A549 (cell line): ENCODE data around the gene NTS. TPM values are rescaled to one million over a fixed set of nuclear protein-coding genes. Genes with fewer than 3 reads are reported as not detected.

Source experiments
- ATAC-seq, 2 experiments: fragments of 200-7000 bp in 1 of 2; fragments of >200 bp in 1 of 2; cut with Nextera tagmentation in 1 of 2; cut with Tn5 transposase in 1 of 2; 3 replicates each; pipeline versions ENCODE4 v1.8.0 to v1.9.1; 2018 to 2020; ENCODE audit warnings: mild to moderate bottlenecking in 1 of 2, moderate library complexity in 1 of 2
- CTCF ChIA-PET: fragments of 300-600 bp; sonication (Branson Sonifier 250); formaldehyde crosslinking; extraction: SDS; loops from one replicate; lab custom pipeline; 2021; ENCODE audit warnings: antibody characterized with exemption, inconsistent platforms; lab: Yijun Ruan, JAX
- POLR2A ChIA-PET: fragments of 350-600 bp; formaldehyde crosslinking; extraction: SDS; loops from one replicate; lab custom pipeline; 2021; ENCODE audit warnings: antibody characterized with exemption, inconsistent platforms; lab: Yijun Ruan, JAX
- DNase-seq, 2 experiments: peaks; one replicate each; pipeline versions ENCODE4 v3.0.0 to v3.0.0-alpha.2; 2011 to 2016; ENCODE audit warnings: low read depth in 1 of 2, low spot score in 1 of 2
- FAIRE-seq: peaks from 2 replicates; lab custom pipeline; 2011; peaks lifted over from hg19 to GRCh38; lab: Jason Lieb, UNC
- H3K27ac ChIP-seq, 2 experiments: fragments of >200 bp; sonication (Bioruptor Twin); formaldehyde crosslinking; 3 replicates each; pipeline ENCODE4 v1.5.1; 2016 to 2017
- H3K4me1 ChIP-seq: fragments of >200 bp; sonication (Bioruptor Twin); formaldehyde crosslinking; 3 replicates; pipeline ENCODE4 v1.6.1; 2016
- H3K4me2 ChIP-seq: fragments of >200 bp; sonication (Bioruptor Twin); formaldehyde crosslinking; 3 replicates; pipeline ENCODE4 v1.6.1; 2016
- H3K4me3 ChIP-seq: fragments of >200 bp; sonication (Bioruptor Twin); formaldehyde crosslinking; 3 replicates; pipeline ENCODE4 v1.5.1; 2016
- H3K9me3 ChIP-seq: fragments of >200 bp; sonication (Bioruptor Twin); formaldehyde crosslinking; 3 replicates; pipeline ENCODE4 v1.6.1; 2016
- ATOH8 ChIP-seq: fragments of 250-450 bp; sonication (Bioruptor Pico); IDR thresholded peaks from 2 replicates; pipeline ENCODE4 v1.5.0; 2020; ENCODE audit warnings: low read depth, mild to moderate bottlenecking, moderate library complexity
- BCL3 ChIP-seq: fragments of >200 bp; sonication (Bioruptor Twin); formaldehyde crosslinking; IDR thresholded peaks from 3 replicates; pipeline ENCODE4 v1.6.1; 2016
- CBX2 ChIP-seq: fragments of 200-600 bp; sonication (generic); IDR thresholded peaks from 2 replicates; pipeline ENCODE4 v1.6.1; 2016; ENCODE audit warnings: low read depth, mild to moderate bottlenecking, borderline replicate concordance
- CEBPB ChIP-seq, 2 experiments: fragments of >200 bp in 1 of 2; sonication (Bioruptor Twin) in 1 of 2; formaldehyde crosslinking in 1 of 2; IDR thresholded peaks; 2 replicates each; pipeline ENCODE4 v1.6.1; 2012 to 2016
- CTCF ChIP-seq: fragments of >200 bp; sonication (Bioruptor Twin); formaldehyde crosslinking; IDR thresholded peaks from 3 replicates; pipeline ENCODE4 v1.5.1; 2016
- EHF ChIP-seq: fragments of 250-450 bp; sonication (Bioruptor Pico); IDR thresholded peaks from 2 replicates; pipeline ENCODE4 v1.5.0; 2020; ENCODE audit warnings: mild to moderate bottlenecking
- ELK1 ChIP-seq: fragments of 150-350 bp; IDR thresholded peaks from 2 replicates; pipeline ENCODE4 v1.6.1; 2014; ENCODE audit warnings: low read depth, mild to moderate bottlenecking, low read length
- ESRRA ChIP-seq: fragments of 150-350 bp; IDR thresholded peaks from 2 replicates; pipeline ENCODE4 v1.6.1; 2014; ENCODE audit warnings: mild to moderate bottlenecking, low read length, borderline replicate concordance
- FOSB ChIP-seq: fragments of 250-450 bp; sonication (Bioruptor Pico); IDR thresholded peaks from 2 replicates; pipeline ENCODE4 v1.5.0; 2020; ENCODE audit warnings: mild to moderate bottlenecking, moderate library complexity
- FOXS1 ChIP-seq: fragments of 250-450 bp; sonication (Bioruptor Pico); IDR thresholded peaks from 2 replicates; pipeline ENCODE4 v1.5.0; 2020; ENCODE audit warnings: mild to moderate bottlenecking, moderate library complexity
- HEYL ChIP-seq: fragments of 250-450 bp; sonication (Bioruptor Pico); IDR thresholded peaks from 2 replicates; pipeline ENCODE4 v1.8.0; 2021; ENCODE audit warnings: mild to moderate bottlenecking, moderate library complexity
- KDM5A ChIP-seq: fragments of 200-600 bp; sonication (generic); IDR thresholded peaks from 2 replicates; pipeline ENCODE4 v1.6.1; 2016; ENCODE audit warnings: antibody characterized with exemption, mild to moderate bottlenecking
- MAFK ChIP-seq: fragments of 450-650 bp; IDR thresholded peaks from 2 replicates; pipeline ENCODE4 v1.6.1; 2014; ENCODE audit not compliant: partially characterized antibody
- MAX ChIP-seq: IDR thresholded peaks from 2 replicates; pipeline ENCODE4 v1.6.1; 2012
- MAZ ChIP-seq: fragments of 150-350 bp; IDR thresholded peaks from 2 replicates; pipeline ENCODE4 v1.6.1; 2014; ENCODE audit warnings: antibody characterized with exemption, low read depth, low read length, borderline replicate concordance
- NPAS2 ChIP-seq: fragments of 250-450 bp; sonication (Bioruptor Pico); IDR thresholded peaks from 2 replicates; pipeline ENCODE4 v1.8.0; 2022; ENCODE audit warnings: mild to moderate bottlenecking, moderate library complexity, borderline replicate concordance
- NR3C1 ChIP-seq: fragments of >200 bp; sonication (Bioruptor Twin); formaldehyde crosslinking; IDR thresholded peaks from 3 replicates; pipeline ENCODE4 v1.6.1; 2017
- RARB ChIP-seq: fragments of 250-450 bp; sonication (Bioruptor Pico); IDR thresholded peaks from 2 replicates; pipeline ENCODE4 v1.8.0; 2021; ENCODE audit warnings: mild to moderate bottlenecking, moderate library complexity
- RCOR1 ChIP-seq: fragments of 150-350 bp; IDR thresholded peaks from 2 replicates; pipeline ENCODE4 v1.6.1; 2014; ENCODE audit warnings: antibody characterized with exemption, low read length, low read depth
- RFX5 ChIP-seq: fragments of 450-650 bp; IDR thresholded peaks from 2 replicates; pipeline ENCODE4 v1.7.1; 2014; ENCODE audit warnings: antibody characterized with exemption, mild to moderate bottlenecking, moderate library complexity
- SMC3 ChIP-seq: fragments of >200 bp; sonication (Bioruptor Twin); formaldehyde crosslinking; IDR thresholded peaks from 3 replicates; pipeline ENCODE4 v1.6.1; 2018; ENCODE audit warnings: inconsistent platforms
- USF2 ChIP-seq: fragments of 450-650 bp; IDR thresholded peaks from 2 replicates; pipeline ENCODE4 v1.6.1; 2014; ENCODE audit warnings: antibody characterized with exemption
- ZC3H11A ChIP-seq: fragments of 450-650 bp; IDR thresholded peaks from 2 replicates; pipeline ENCODE4 v1.6.1; 2014; ENCODE audit warnings: antibody characterized with exemption, mild to moderate bottlenecking
- ZFP36 ChIP-seq: fragments of 450-650 bp; IDR thresholded peaks from 2 replicates; pipeline ENCODE4 v1.6.1; 2014; ENCODE audit warnings: borderline replicate concordance; ENCODE audit not compliant: partially characterized antibody
- ZNF302 ChIP-seq: fragments of 250-450 bp; sonication (Bioruptor Pico); IDR thresholded peaks from 2 replicates; pipeline ENCODE4 v1.9.0; 2021; ENCODE audit warnings: inconsistent platforms, mild to moderate bottlenecking, moderate library complexity
- ZSCAN20 ChIP-seq: fragments of 250-450 bp; sonication (Bioruptor Pico); IDR thresholded peaks from 2 replicates; pipeline ENCODE4 v1.8.0; 2022; ENCODE audit warnings: mild to moderate bottlenecking, moderate library complexity
- WGBS: methylation state at CpG from one replicate; pipeline ENCODE4 v1.1.6; 2017; ENCODE audit errors: missing lambda C conversion rate; 5-methylcytosine and 5-hydroxymethylcytosine counted together
- polyA plus RNA-seq, 4 experiments: library from polyadenylated mRNA; depleted of rRNA in 3 of 4; stranded (reverse); fragments of >200 nt; fragmentation: RNase III in 1 of 4; extraction: RNeasy Plus Mini Kit Qiagen cat#74134 plus additional on column Dnase treatment in 1 of 4; gene quantifications; 2 replicates in 3 of 4; 3 replicates in 1 of 4; pipeline ENCODE4 v1.2.3, GENCODE V29; 2011 to 2017

NTS gene
- polyA plus RNA-seq, 2 of the 4 experiments (the other 2 are of a cell fraction): 101 to 119 TPM

GRCh38 chr12:85828576-85828975 lies 45.5 kb upstream of the NTS start:
- no peak for FAIRE-seq
- ATAC-seq: no peak
- no peak overlapping the region for H3K4me2 ChIP-seq
- no peak overlapping the region for H3K27ac ChIP-seq
- H3K4me3 ChIP-seq: no peak overlapping the region
- DNase-seq: no peak
- H3K9me3 ChIP-seq: no peaks in the 10 kb centered on the region
- no peak for TF ChIP-seq SMC3
- no peak for TF ChIP-seq MAFK
- TF ChIP-seq MAX: no peak
- TF ChIP-seq ELK1: no peak
- TF ChIP-seq FOXS1 (CRISPR knock-in tag): no peak
- no peak for TF ChIP-seq RFX5
- TF ChIP-seq FOSB (CRISPR knock-in tag): no peak
- TF ChIP-seq KDM5A: no peak
- no peak for TF ChIP-seq MAZ
- TF ChIP-seq ZC3H11A: no peak
- no peak for TF ChIP-seq NR3C1
- no peak for TF ChIP-seq RARB (CRISPR knock-in tag)
- no peak for TF ChIP-seq HEYL (CRISPR knock-in tag)
- 96% methylated on average over 1 of the region's 1 CpG for WGBS
- H3K4me1 ChIP-seq: peaks cover 8% of the 10 kb centered on the region; the same call in 1 of the 3 replicates
- ChIA-PET CTCF (no interaction called here), POLR2A (no interaction called here)

GRCh38 chr12:85829391-85829790 lies 44.7 kb upstream of the NTS start:
- H3K27ac ChIP-seq: no peak overlapping the region
- FAIRE-seq: no peak

GRCh38 chr12:85831327-85831990 lies 42.6 kb upstream of the NTS start:
- Histone ChIP-seq H3K27ac (no peak overlapping the region), H3K4me3 (no peak overlapping the region), H3K4me2 (no peak overlapping the region), H3K4me1 (peaks cover 16% of the 10 kb centered on the region; the same call in 2 of the 3 replicates), H3K9me3 (no peaks in the 10 kb centered on the region)
- ATAC-seq (no peak), DNase-seq (no peak), FAIRE-seq (no peak)
- 77% methylated on average over 2 of the region's 2 CpGs for WGBS
- CTCF ChIA-PET: interaction anchor here (1.1 kb wide), 1 partner anchor 37 kb away, joined by 3 read pairs; no protein-coding TSS in a partner anchor
- POLR2A ChIA-PET: no interaction called here
- no peak for TF ChIP-seq USF2
- TF ChIP-seq BCL3: no peak
- TF ChIP-seq RFX5: no peak
- TF ChIP-seq CBX2: no peak
- TF ChIP-seq ZSCAN20 (CRISPR knock-in tag): no peak
- TF ChIP-seq CEBPB (IDR thresholded peaks at IDR 0.05): no peak
- no peak for TF ChIP-seq ESRRA
- no peak for TF ChIP-seq RCOR1
- TF ChIP-seq NPAS2 (CRISPR knock-in tag): no peak
- TF ChIP-seq ZNF302 (CRISPR knock-in tag): no peak
- no peak for TF ChIP-seq FOXS1 (CRISPR knock-in tag)
- TF ChIP-seq ATOH8 (CRISPR knock-in tag): no peak
- no peak for TF ChIP-seq CTCF
- TF ChIP-seq EHF (CRISPR knock-in tag): no peak
- TF ChIP-seq RARB (CRISPR knock-in tag): no peak

More at GRCh38 chr12:85829391-85829790, 44.7 kb upstream of the NTS start:
- no peak for ATAC-seq
- no peak for DNase-seq
- Histone ChIP-seq H3K9me3 (no peaks in the 10 kb centered on the region), H3K4me1 (peaks cover 7% of the 10 kb centered on the region; the same call in 1 of the 3 replicates), H3K4me3 (no peak overlapping the region), H3K4me2 (no peak overlapping the region)
- WGBS: 64% methylated on average over 2 of the region's 2 CpGs
- ChIA-PET CTCF (no interaction called here), POLR2A (no interaction called here)
- TF ChIP-seq ZNF302 (CRISPR knock-in tag) (no peak), ZFP36 (no peak), MAZ (no peak)
- TF ChIP-seq, all 56 proteins: peak for 0
